HG03045 (cell line): Measurements from ENCODE around the gene NELFCD.
A peak's percentile ranks its signal among the peaks of the same experiment; 100 is the strongest.
"Not testable (repeated sequence)": the region's sequence is repeated elsewhere in the genome, so short reads cannot be mapped to it uniquely, and the experiment has no call there.

Source experiments
- ATAC-seq: cut with Tn5 transposase; IDR thresholded peaks from one replicate; pipeline ENCODE4 v1.9.1; 2021; ENCODE audit warnings: mild to moderate bottlenecking, moderate library complexity; ENCODE audit not compliant: unreplicated experiment

Gene NELFCD

GRCh38 chr20:58980711-58981627 lies at the start of gene NELFCD:
Gene NELFCD (plus strand): TSS chr20:58981256. CDS start chr20:58981310, 54 bp downstream.
- ATAC-seq = peak; percentile 73

DNA sequence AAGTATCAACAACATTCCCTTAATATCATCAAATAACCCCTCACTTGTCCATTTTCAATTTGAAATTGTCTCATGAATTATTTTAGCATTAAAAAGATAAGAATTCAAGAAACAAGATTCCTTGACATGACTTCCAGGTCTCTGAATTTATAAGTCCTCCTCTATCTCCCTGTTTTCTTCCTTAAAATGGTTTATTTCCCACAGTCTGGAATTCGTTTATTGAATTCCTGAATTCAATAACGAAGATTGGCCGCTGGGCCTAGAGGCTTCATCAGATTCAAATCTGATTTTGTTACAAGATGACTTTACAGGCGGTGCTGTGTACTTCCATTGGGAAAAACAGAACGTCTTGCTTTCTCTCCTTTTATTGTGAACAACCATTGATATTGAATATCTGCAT lies 48.9 kb upstream of the NELFCD start:
- ATAC-seq = no peak

GRCh38 chr20:58938078-58938477 lies 43.0 kb upstream of the NELFCD start:
- ATAC-seq = no peak

DNA sequence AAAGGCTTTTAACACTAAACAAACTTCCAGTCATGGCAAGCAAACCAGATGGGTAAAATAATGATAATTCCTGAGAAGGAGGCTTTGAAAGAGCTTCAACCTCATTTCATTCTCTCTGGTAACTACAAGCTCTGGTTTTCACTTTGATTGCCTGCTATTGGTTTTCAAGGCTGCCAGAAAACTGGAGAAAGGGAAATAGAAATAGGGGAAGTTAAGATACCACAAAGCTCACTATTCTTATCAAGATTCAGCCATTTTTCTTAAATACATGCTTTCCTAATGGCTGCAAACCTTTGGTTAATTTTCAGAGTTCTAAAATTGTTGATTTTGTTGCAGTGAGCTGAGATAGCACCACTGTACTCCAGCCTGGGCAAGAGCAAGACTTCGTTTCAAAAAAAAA lies 42.5 kb upstream of the NELFCD start:
- no peak for ATAC-seq

DNA sequence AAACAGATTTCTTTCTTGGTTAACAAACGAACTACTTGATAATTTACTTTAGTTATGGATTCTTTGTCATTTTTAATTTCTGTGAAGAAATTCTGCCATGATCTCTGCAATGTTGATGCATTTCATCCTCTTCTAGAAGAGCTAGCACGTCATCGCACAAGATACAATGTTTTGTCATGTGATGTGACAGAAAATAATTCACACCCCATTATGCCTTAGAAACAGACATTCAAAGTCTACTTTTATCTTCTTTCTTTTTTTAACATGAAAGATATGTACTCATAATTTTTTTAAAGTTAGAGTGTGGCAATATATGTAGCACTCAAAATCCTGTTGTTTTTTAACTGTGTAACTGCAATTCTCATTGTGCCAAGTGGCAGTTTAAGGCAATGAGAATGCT lies 39.6 kb upstream of the NELFCD start:
- no peak for ATAC-seq

DNA sequence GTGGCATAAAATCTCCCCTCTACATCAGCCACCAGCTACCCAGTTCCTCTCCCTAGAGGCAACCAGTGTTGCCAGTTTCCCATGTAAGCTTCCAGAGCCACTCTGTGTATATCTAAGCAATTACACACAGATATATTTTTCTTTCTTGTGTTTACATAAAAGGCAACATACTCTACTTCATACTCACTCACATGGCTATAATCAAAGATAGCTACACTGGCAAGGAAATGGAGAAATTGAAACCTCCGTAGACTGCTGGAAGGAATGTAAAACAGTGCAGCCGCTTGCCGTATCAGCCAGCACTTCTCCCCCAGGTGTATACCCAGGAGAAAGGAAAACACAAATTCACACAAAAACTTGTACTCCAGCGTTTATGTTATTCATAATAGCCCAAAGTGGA lies 38.5 kb upstream of the NELFCD start:
- ATAC-seq = no peak

DNA sequence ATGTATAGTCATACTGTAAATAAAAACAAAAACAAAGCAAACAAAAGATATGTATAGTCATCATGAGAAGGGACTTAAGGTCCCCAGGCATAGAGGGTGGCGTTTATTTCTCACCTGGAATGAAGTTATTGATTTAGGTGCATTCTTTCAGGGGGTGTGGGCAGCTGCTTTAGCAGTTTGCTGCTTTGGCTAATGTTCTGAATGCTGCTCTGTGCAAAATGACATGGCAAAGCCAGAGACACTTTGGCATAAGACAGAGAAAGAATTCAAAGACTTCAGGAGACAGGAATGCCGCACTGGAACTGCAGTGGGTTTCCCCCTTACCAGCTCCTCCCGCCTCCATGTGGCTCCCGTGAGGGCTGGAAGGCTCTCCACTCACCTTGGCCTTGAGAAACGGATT lies 36.4 kb upstream of the NELFCD start:
- no peak for ATAC-seq

- no peak for ATAC-seq
These were observed 35.0 kb upstream of the NELFCD start for GRCh38 chr20:58945965-58946631.

GRCh38 chr20:58947797-58948388 lies 33.2 kb upstream of the NELFCD start:
- not testable (repeated sequence) for ATAC-seq

DNA sequence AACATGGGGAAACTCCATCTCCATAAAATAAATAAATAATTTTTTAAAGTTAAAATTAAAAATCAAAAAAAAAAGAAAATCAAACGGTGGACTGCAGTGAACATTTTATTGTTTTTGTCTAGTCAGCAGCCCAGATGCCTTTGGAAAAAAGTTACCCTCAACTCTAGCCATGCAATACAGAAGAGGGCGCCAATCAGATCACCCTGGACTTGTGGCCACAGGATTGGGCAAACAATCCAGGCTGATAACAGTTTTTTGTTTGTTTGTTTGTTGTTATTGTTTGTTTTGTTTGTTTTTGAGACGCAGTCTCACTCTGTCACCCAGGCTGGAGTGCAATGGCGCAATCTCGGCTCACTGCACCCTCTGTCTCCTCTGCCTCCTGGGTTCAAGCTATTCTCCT lies 30.5 kb upstream of the NELFCD start:
- ATAC-seq = no peak

DNA sequence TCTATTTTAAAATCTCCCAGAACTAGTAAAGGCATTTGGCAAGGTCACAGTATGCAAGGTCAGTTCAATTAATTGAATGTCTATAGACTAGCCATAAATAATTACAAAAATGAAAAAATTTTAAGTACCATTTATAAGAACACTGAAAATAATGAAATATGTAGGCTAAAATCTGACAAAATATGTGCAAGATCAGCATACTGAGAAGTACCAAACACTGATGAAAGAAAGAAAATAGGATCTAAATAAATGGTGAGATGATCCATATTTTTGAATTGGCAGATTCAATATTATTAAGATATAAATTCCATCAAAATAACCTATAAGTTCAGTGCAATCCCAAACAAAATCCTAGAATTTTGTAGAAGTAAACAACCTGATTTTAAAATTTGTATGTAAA lies 28.0 kb upstream of the NELFCD start:
- no peak for ATAC-seq

- no peak for ATAC-seq
These were observed 25.0 kb upstream of the NELFCD start for GRCh38 chr20:58956078-58956477.

DNA sequence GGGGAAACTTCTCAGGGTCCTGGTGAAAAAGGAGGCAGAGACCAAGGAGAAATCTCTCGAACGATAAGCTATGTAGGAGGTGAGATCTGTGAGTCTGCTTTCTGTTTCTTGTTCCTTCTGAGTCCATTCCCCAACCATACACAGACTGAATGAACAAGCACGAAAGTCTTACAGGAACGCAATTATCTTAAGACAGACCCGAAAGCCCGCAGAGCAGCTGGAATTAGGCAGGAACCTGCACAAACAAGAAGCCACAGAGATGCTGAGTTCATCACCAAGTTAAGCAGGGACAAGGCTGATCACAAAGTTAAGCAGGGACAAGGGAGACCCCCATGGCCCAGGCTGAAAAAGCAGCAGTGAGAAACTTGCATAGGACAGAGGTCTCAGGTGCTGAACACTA lies 21.4 kb upstream of the NELFCD start:
- no peak for ATAC-seq

- ATAC-seq = no peak
These were observed 17.9 kb upstream of the NELFCD start for GRCh38 chr20:58963060-58963584.

DNA sequence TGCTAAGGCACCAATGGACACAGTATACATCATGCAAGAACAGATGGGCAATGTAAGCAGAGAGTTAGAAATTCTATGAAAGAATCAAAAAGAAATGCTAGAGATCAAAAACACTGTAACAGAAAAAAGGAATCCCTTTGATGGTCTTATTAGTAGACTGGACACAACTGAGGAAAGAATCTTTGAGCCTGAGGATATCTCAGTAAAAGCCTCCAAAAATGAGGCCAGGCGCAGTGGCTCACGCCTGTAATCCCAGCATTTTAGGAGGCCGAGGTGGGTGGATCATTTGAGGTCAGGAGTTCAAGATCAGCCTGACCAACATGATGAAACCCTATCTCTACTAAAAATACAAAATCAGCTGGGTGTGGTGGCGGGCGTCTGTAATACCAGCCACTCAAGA lies 17.1 kb upstream of the NELFCD start:
- ATAC-seq = not testable (repeated sequence)

- no peak for ATAC-seq
These were observed 15.6 kb upstream of the NELFCD start for GRCh38 chr20:58965270-58966064.

DNA sequence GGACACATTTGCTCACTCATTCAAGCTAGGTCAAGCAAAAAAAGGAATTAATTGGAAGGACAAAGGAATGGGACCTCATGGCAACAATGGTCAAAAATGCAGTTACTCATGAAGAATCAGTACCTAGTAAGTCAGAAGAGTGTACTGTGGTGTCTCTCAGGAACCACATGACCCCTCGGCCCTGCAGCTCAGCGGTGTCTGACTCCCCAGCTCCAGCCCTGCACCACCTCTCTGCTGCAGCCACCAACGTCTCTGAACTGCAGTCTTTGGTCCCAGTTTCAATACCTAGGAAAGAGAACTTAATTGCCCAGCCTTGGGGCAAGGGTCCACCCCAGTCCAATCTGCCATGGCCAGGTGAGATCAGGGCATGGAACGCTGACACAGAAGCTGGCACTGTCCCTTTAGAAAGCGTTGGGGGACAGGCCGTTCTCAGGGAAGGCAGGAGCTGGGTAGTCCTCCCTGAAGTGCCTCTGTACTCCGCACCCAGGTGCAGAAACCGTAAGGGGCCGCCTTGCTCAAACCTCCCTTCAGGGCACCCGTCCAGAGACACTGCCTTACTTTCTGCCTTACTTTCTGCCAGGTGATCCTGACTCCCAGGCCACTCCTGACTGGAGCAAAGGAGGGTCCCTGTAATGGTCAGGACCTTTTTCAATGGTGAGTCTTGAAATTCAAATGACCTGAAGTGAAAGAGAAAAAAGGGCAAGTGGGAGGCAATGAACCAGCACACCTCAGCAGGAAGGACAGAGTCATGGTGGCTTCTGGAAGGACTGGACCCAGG lies 13.2 kb upstream of the NELFCD start:
- no peak for ATAC-seq

DNA sequence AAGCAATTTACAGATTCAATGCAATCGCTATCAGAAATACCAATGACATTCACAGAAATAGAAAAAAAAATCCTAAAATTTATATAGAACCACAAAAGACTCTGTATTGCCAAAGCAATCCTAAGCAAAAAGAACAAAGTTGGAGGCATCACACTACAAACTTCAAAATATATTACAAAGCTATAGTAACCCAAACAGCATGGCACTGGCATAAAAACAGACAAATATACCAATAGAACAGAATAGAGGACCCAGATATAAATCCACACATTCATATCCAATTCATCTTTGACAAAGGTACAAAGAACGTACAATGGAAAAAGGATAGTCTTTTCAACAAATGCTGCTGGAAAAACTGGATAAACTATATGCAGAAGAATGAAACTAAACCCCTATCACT lies 11.6 kb upstream of the NELFCD start:
- no peak for ATAC-seq

GRCh38 chr20:58970146-58970545 lies 10.9 kb upstream of the NELFCD start:
- ATAC-seq = no peak

DNA sequence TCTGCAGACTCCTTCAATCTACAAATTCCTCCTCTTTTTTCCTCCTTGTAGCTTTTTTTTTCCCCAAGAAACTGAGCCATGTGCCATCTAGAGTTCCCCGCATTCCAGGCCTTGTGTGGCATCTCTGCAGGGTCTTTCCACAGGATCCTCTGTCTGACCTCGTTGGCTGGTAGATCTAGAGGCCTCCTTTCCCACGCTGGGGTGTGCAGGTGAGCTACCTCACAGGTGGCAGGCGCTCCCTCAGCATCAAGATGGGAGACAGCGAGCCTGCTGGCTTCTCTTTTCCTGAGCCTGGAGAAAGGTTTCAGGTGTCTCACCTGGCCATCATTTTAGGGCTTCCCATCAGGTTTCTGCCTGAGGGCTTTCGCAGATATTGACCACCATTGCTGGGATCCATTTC lies 9.6 kb upstream of the NELFCD start:
- ATAC-seq = no peak
